ENCODE results near the gene ARSH. TPM values are rescaled to one million over a fixed set of nuclear protein-coding genes. Genes with fewer than 3 reads are reported as not detected.

ARSH gene
- total and polyA plus RNA-seq, 5 donors from 2014 or later, result not detected

GRCh38 chrX:2984342-2984741 lies 22.0 kb upstream of the ARSH start:
- no peak overlapping the region for H3K4me3 Mint-ChIP-seq
- no peaks in the 10 kb centered on the region for H3K4me1 ChIP-seq (ENCODE audit: control insufficient read depth, insufficient read depth, low read length, poor library complexity, severe bottlenecking)
- H3K4me1 Mint-ChIP-seq, result no peaks in the 10 kb centered on the region
- DNase-seq, result no peak
- H3K4me3 ChIP-seq (ENCODE audit: low read depth, low read length), result no peak overlapping the region
- H3K27ac Mint-ChIP-seq, result no peak overlapping the region
- no peaks in the 10 kb centered on the region for H3K36me3 ChIP-seq (ENCODE audit: control insufficient read depth, insufficient read depth, low read length)
- H3K27me3 Mint-ChIP-seq, result peaks cover 5% of the 10 kb centered on the region
- no peak for ATAC-seq (ENCODE audit: low read depth in 2 of 2)
- H3K27me3 ChIP-seq (ENCODE audit: control insufficient read depth, insufficient read depth, low read length), result no peaks in the 10 kb centered on the region
- H3K9me3 Mint-ChIP-seq, result peaks cover 0 to 6% (median 0%) of the 10 kb centered on the region in 7 donors
- no peak overlapping the region for H3K27ac ChIP-seq (ENCODE audit: insufficient read depth, low read length, poor library complexity, severe bottlenecking)
- no peaks in the 10 kb centered on the region for H3K36me3 Mint-ChIP-seq
- no peaks in the 10 kb centered on the region for H3K9me3 ChIP-seq (ENCODE audit: control insufficient read depth in 2 of 2, low read length in 2 of 2)

- DNase-seq (no peak), ATAC-seq (ENCODE audit: low read depth in 2 of 2) (no peak)
- Histone ChIP-seq H3K4me1 (ENCODE audit: control insufficient read depth, insufficient read depth, low read length, poor library complexity, severe bottlenecking) (no peaks in the 10 kb centered on the region), H3K36me3 (ENCODE audit: control insufficient read depth, insufficient read depth, low read length) (no peaks in the 10 kb centered on the region), H3K4me3 (ENCODE audit: low read depth, low read length) (no peak overlapping the region), H3K27ac (ENCODE audit: insufficient read depth, low read length, poor library complexity, severe bottlenecking) (no peak overlapping the region), H3K9me3 (ENCODE audit: control insufficient read depth in 2 of 2, low read length in 2 of 2) (no peaks in the 10 kb centered on the region), H3K27me3 (ENCODE audit: control insufficient read depth, insufficient read depth, low read length) (no peaks in the 10 kb centered on the region)
- Mint-ChIP-seq H3K4me1 (no peaks in the 10 kb centered on the region), H3K9me3 (peaks cover 0 to 4% (median 0%) of the 10 kb centered on the region in 7 donors), H3K4me3 (no peak overlapping the region), H3K36me3 (no peaks in the 10 kb centered on the region), H3K27me3 (no peaks in the 10 kb centered on the region), H3K27ac (no peak overlapping the region)
These were observed 16.8 kb upstream of the ARSH start for GRCh38 chrX:2989565-2989964.

- peaks cover 8% of the 10 kb centered on the region for H3K27me3 Mint-ChIP-seq
- no peak overlapping the region for H3K4me3 Mint-ChIP-seq
- Histone ChIP-seq H3K4me3 (ENCODE audit: low read depth, low read length) (no peak overlapping the region), H3K36me3 (ENCODE audit: control insufficient read depth, insufficient read depth, low read length) (no peaks in the 10 kb centered on the region), H3K27me3 (ENCODE audit: control insufficient read depth, insufficient read depth, low read length) (no peaks in the 10 kb centered on the region), H3K9me3 (ENCODE audit: control insufficient read depth in 2 of 2, low read length in 2 of 2) (peaks cover 0 to 3% of the 10 kb centered on the region in 2 experiments), H3K27ac (ENCODE audit: insufficient read depth, low read length, poor library complexity, severe bottlenecking) (no peak overlapping the region), H3K4me1 (ENCODE audit: control insufficient read depth, insufficient read depth, low read length, poor library complexity, severe bottlenecking) (no peaks in the 10 kb centered on the region)
- ATAC-seq (ENCODE audit: low read depth in 2 of 2), result no peak
- no peaks in the 10 kb centered on the region for H3K4me1 Mint-ChIP-seq
- no peak for DNase-seq
- no peaks in the 10 kb centered on the region for H3K36me3 Mint-ChIP-seq
- H3K9me3 Mint-ChIP-seq, result peaks cover 1 to 18% (median 7%) of the 10 kb centered on the region in 7 donors
- no peak overlapping the region for H3K27ac Mint-ChIP-seq
These were observed 4.2 kb downstream of the ARSH start for GRCh38 chrX:3010532-3010931.

GRCh38 chrX:3017492-3017891 lies 11.1 kb downstream of the ARSH start:
- DNase-seq (no peak), ATAC-seq (ENCODE audit: low read depth in 2 of 2) (no peak)
- Mint-ChIP-seq H3K4me3 (no peak overlapping the region), H3K27ac (no peak overlapping the region), H3K36me3 (no peaks in the 10 kb centered on the region), H3K4me1 (no peaks in the 10 kb centered on the region), H3K27me3 (no peaks in the 10 kb centered on the region), H3K9me3 (peaks cover 0 to 7% (median 2%) of the 10 kb centered on the region in 7 donors)
- Histone ChIP-seq H3K9me3 (ENCODE audit: control insufficient read depth in 2 of 2, low read length in 2 of 2) (no peaks in the 10 kb centered on the region), H3K36me3 (ENCODE audit: control insufficient read depth, insufficient read depth, low read length) (no peaks in the 10 kb centered on the region), H3K4me1 (ENCODE audit: control insufficient read depth, insufficient read depth, low read length, poor library complexity, severe bottlenecking) (no peaks in the 10 kb centered on the region), H3K27ac (ENCODE audit: insufficient read depth, low read length, poor library complexity, severe bottlenecking) (no peak overlapping the region), H3K27me3 (ENCODE audit: control insufficient read depth, insufficient read depth, low read length) (no peaks in the 10 kb centered on the region), H3K4me3 (ENCODE audit: low read depth, low read length) (no peak overlapping the region)

- peaks cover 0 to 2% (median 0%) of the 10 kb centered on the region in 7 donors for H3K9me3 Mint-ChIP-seq
- H3K27me3 Mint-ChIP-seq, result no peaks in the 10 kb centered on the region
- no peak overlapping the region for H3K4me3 ChIP-seq (ENCODE audit: low read depth, low read length)
- H3K4me1 Mint-ChIP-seq, result peaks cover 0 to 3% (median 0%) of the 10 kb centered on the region in 4 donors
- ATAC-seq (ENCODE audit: low read depth in 2 of 2) (no peak), DNase-seq (no peak)
- H3K27ac Mint-ChIP-seq, result no peak overlapping the region
- no peaks in the 10 kb centered on the region for H3K27me3 ChIP-seq (ENCODE audit: control insufficient read depth, insufficient read depth, low read length)
- H3K9me3 ChIP-seq (ENCODE audit: control insufficient read depth in 2 of 2, low read length in 2 of 2), result no peaks in the 10 kb centered on the region
- H3K36me3 Mint-ChIP-seq, result no peaks in the 10 kb centered on the region
- no peak overlapping the region for H3K4me3 Mint-ChIP-seq
- no peak overlapping the region for H3K27ac ChIP-seq (ENCODE audit: insufficient read depth, low read length, poor library complexity, severe bottlenecking)
- H3K36me3 ChIP-seq (ENCODE audit: control insufficient read depth, insufficient read depth, low read length), result no peaks in the 10 kb centered on the region
- H3K4me1 ChIP-seq (ENCODE audit: control insufficient read depth, insufficient read depth, low read length, poor library complexity, severe bottlenecking), result no peaks in the 10 kb centered on the region
These were observed 17.8 kb downstream of the ARSH start for GRCh38 chrX:3024176-3024575.

GRCh38 chrX:3026074-3026815 lies 19.9 kb downstream of the ARSH start:
- Histone ChIP-seq H3K4me1 (ENCODE audit: control insufficient read depth, insufficient read depth, low read length, poor library complexity, severe bottlenecking) (no peaks in the 10 kb centered on the region), H3K4me3 (ENCODE audit: low read depth, low read length) (no peak overlapping the region), H3K36me3 (ENCODE audit: control insufficient read depth, insufficient read depth, low read length) (no peaks in the 10 kb centered on the region), H3K9me3 (ENCODE audit: control insufficient read depth in 2 of 2, low read length in 2 of 2) (no peaks in the 10 kb centered on the region), H3K27me3 (ENCODE audit: control insufficient read depth, insufficient read depth, low read length) (no peaks in the 10 kb centered on the region), H3K27ac (ENCODE audit: insufficient read depth, low read length, poor library complexity, severe bottlenecking) (no peak overlapping the region)
- Mint-ChIP-seq H3K27ac (no peak overlapping the region), H3K9me3 (peaks cover 0 to 2% (median 0%) of the 10 kb centered on the region in 7 donors), H3K27me3 (no peaks in the 10 kb centered on the region), H3K36me3 (no peaks in the 10 kb centered on the region), H3K4me1 (peaks cover 0 to 3% (median 0%) of the 10 kb centered on the region in 4 donors), H3K4me3 (no peak overlapping the region)
- ATAC-seq (ENCODE audit: low read depth in 2 of 2), result no peak
- DNase-seq, result no peak

- DNase-seq (no peak), ATAC-seq (ENCODE audit: low read depth in 2 of 2) (no peak)
- Mint-ChIP-seq H3K27me3 (no peaks in the 10 kb centered on the region), H3K9me3 (no peaks in the 10 kb centered on the region), H3K27ac (no peak overlapping the region), H3K36me3 (no peaks in the 10 kb centered on the region), H3K4me1 (peaks cover 0 to 4% (median 2%) of the 10 kb centered on the region in 4 donors), H3K4me3 (no peak overlapping the region)
- no peak overlapping the region for H3K27ac ChIP-seq (ENCODE audit: insufficient read depth, low read length, poor library complexity, severe bottlenecking)
- no peaks in the 10 kb centered on the region for H3K4me1 ChIP-seq (ENCODE audit: control insufficient read depth, insufficient read depth, low read length, poor library complexity, severe bottlenecking)
- H3K9me3 ChIP-seq (ENCODE audit: control insufficient read depth in 2 of 2, low read length in 2 of 2), result no peaks in the 10 kb centered on the region
- H3K4me3 ChIP-seq (ENCODE audit: low read depth, low read length), result no peak overlapping the region
- no peaks in the 10 kb centered on the region for H3K27me3 ChIP-seq (ENCODE audit: control insufficient read depth, insufficient read depth, low read length)
- no peaks in the 10 kb centered on the region for H3K36me3 ChIP-seq (ENCODE audit: control insufficient read depth, insufficient read depth, low read length)
These were observed 22.8 kb downstream of the ARSH start for GRCh38 chrX:3029129-3029528.

GRCh38 chrX:3037218-3037617 lies 30.9 kb downstream of the ARSH start:
- H3K4me3 Mint-ChIP-seq, result no peak overlapping the region
- no peak overlapping the region for H3K27ac ChIP-seq (ENCODE audit: insufficient read depth, low read length, poor library complexity, severe bottlenecking)
- no peaks in the 10 kb centered on the region for H3K9me3 ChIP-seq (ENCODE audit: control insufficient read depth in 2 of 2, low read length in 2 of 2)
- H3K27me3 Mint-ChIP-seq, result no peaks in the 10 kb centered on the region
- no peaks in the 10 kb centered on the region for H3K36me3 Mint-ChIP-seq
- peaks cover 0 to 6% (median 0%) of the 10 kb centered on the region in 4 donors for H3K4me1 Mint-ChIP-seq
- no peak overlapping the region for H3K4me3 ChIP-seq (ENCODE audit: low read depth, low read length)
- no peaks in the 10 kb centered on the region for H3K36me3 ChIP-seq (ENCODE audit: control insufficient read depth, insufficient read depth, low read length)
- ATAC-seq (ENCODE audit: low read depth in 2 of 2), result no peak
- DNase-seq, result no peak
- H3K9me3 Mint-ChIP-seq, result peaks cover 0 to 1% (median 0%) of the 10 kb centered on the region in 7 donors
- no peaks in the 10 kb centered on the region for H3K27me3 ChIP-seq (ENCODE audit: control insufficient read depth, insufficient read depth, low read length)
- no peaks in the 10 kb centered on the region for H3K4me1 ChIP-seq (ENCODE audit: control insufficient read depth, insufficient read depth, low read length, poor library complexity, severe bottlenecking)
- H3K27ac Mint-ChIP-seq, result no peak overlapping the region

Measured in CD4-positive, CD25-positive, alpha-beta regulatory T cell (primary cell).